ENCODE measurements around the gene AGBL4. TPM values are rescaled to one million over a fixed set of nuclear protein-coding genes. Genes with fewer than 3 reads are reported as not detected.

AGBL4 gene
- total and polyA plus RNA-seq, 2 of the 4 experiments (the other 2 are of a cell fraction): not detected

DNA sequence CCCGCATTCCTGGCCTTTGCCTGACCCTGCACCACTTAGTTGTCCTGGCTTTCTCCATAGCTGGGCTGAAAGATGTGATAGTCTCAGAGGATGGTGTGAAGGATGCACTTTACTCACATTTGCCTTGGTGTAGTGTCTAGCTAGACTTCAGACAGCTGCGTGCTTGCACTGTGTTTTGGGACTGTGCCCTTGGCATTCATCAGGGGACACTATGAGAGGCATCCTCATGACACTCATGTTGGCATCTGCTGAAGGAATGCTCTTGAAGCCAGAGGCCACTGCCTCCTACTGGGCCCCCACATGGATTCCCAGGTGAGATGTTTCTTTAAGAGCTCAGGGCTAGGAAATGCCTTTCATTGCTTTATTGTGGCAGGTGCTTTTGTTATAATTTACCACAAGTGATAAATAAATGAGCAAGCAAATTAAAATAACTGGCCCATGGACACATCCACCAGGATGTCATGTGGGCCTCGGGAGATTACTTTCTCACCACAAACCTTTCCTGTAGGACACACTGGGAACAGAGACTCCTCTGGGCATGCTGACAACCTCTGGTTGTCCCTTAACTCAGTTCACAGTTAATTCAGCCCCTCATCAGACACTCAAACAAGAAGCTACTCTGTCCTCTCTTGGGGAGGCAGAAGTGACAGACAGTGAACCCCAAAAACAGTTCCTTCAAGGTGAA lies 1452.3 kb downstream of the AGBL4 start:
- H2BK5ac ChIP-seq (ENCODE audit: low read depth, low read length, poor library complexity, severe bottlenecking): no peak overlapping the region

More for the DNA sequence above, 1452.3 kb downstream of the AGBL4 start:
- Histone ChIP-seq H2AK5ac (ENCODE audit: low read depth, low read length) (no peak overlapping the region), H3K9me3 (ENCODE audit: control insufficient read depth, insufficient read depth, low read length) (no peaks in the 10 kb centered on the region), H2AFZ (replicated peaks; ENCODE audit: low read length, poor library complexity) (no peak overlapping the region), H3K23ac (ENCODE audit: low read depth, low read length) (no peak overlapping the region), H3K14ac (replicated peaks; ENCODE audit: low read depth, low read length) (no peak overlapping the region), H3K79me1 (ENCODE audit: low read depth in 1 of 2, low read length in 2 of 2) (no peaks in the 10 kb centered on the region), H2AK9ac (replicated peaks; ENCODE audit: low read depth, low read length, poor library complexity) (no peak overlapping the region), H4K8ac (ENCODE audit: low read depth in 2 of 2, low read length in 2 of 2) (no peak overlapping the region), H3K4me3 (ENCODE audit: insufficient read depth, low read depth, low read length) (no peak overlapping the region), H3K4me1 (ENCODE audit: control insufficient read depth, insufficient read depth, low read length) (no peaks in the 10 kb centered on the region), H3K4ac (ENCODE audit: low read depth, low read length) (no peak overlapping the region), H3K27ac (ENCODE audit: insufficient read depth, low read length) (no peak overlapping the region), H2BK15ac (ENCODE audit: low read depth, low read length) (no peak overlapping the region), H3K36me3 (ENCODE audit: control insufficient read depth, insufficient read depth, low read length) (no peaks in the 10 kb centered on the region), H3K18ac (ENCODE audit: low read depth, low read length) (no peak overlapping the region), H4K91ac (ENCODE audit: insufficient read depth, low read depth, low read length) (no peak overlapping the region), H2BK120ac (ENCODE audit: low read depth, low read length) (no peak overlapping the region), H4K5ac (ENCODE audit: low read depth, low read length) (no peak overlapping the region), H3K56ac (ENCODE audit: extremely low read depth, insufficient read depth, low read length) (no peak overlapping the region), H3K9ac (ENCODE audit: low read depth, low read length) (no peak overlapping the region), H4K20me1 (ENCODE audit: insufficient read depth, low read length) (no peaks in the 10 kb centered on the region), H3K4me2 (ENCODE audit: low read depth, low read length) (no peak overlapping the region), H2BK20ac (ENCODE audit: low read depth, low read length) (no peak overlapping the region), H3K27me3 (ENCODE audit: control insufficient read depth, insufficient read depth, low read length) (no peaks in the 10 kb centered on the region), H3K9me1 (ENCODE audit: insufficient read depth, low read length) (no peaks in the 10 kb centered on the region)
- intact Hi-C loops (cut with micrococcal nuclease): loop anchor here (10.0 kb wide), 1 partner anchor 1773 kb away; no protein-coding TSS in a partner anchor
- no TSS peak for BruUV-seq (replicated peaks)
- no CpG with 5 or more reads among the region's 3 CpGs for WGBS, 2 experiments (ENCODE audit: extremely low coverage in 2 of 2, insufficient read length in 1 of 2)
- POLR2A ChIA-PET (ENCODE audit: unreplicated experiment): no interaction called here
- ATAC-seq (ENCODE audit: low read depth): no peak
- in situ Hi-C loops (cut with MboI; ENCODE audit: low sequenced_read_pairs): no loop called here
- no peak for TF ChIP-seq RCOR1 (IDR thresholded peaks at IDR 0.05; ENCODE audit: insufficient replicate concordance, low read length)
- no peak for TF ChIP-seq SMC3 (IDR thresholded peaks at IDR 0.05; ENCODE audit: low read depth, low read length)
- TF ChIP-seq BHLHE40 (IDR thresholded peaks at IDR 0.05; ENCODE audit: low read depth, low read length): no peak
- TF ChIP-seq MXI1 (IDR thresholded peaks at IDR 0.05; ENCODE audit: borderline replicate concordance, low read depth, low read length): no peak
- no peak for TF ChIP-seq POLR2A (IDR thresholded peaks at IDR 0.05; ENCODE audit: low read depth, low read length)
- TF ChIP-seq RAD21 (IDR thresholded peaks at IDR 0.05; ENCODE audit: low read length): no peak
- no peak for TF ChIP-seq CEBPB (IDR thresholded peaks at IDR 0.05; ENCODE audit: low read depth, low read length)
- no peak for TF ChIP-seq MAFK (IDR thresholded peaks at IDR 0.05; ENCODE audit: low read depth, low read length)
- no peak for TF ChIP-seq RFX5 (IDR thresholded peaks at IDR 0.05; ENCODE audit: low read depth, low read length)
- TF ChIP-seq, protein P1, sequence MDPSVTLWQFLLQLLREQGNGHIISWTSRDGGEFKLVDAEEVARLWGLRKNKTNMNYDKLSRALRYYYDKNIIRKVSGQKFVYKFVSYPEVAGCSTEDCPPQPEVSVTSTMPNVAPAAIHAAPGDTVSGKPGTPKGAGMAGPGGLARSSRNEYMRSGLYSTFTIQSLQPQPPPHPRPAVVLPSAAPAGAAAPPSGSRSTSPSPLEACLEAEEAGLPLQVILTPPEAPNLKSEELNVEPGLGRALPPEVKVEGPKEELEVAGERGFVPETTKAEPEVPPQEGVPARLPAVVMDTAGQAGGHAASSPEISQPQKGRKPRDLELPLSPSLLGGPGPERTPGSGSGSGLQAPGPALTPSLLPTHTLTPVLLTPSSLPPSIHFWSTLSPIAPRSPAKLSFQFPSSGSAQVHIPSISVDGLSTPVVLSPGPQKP (IDR thresholded peaks at IDR 0.05; ENCODE audit: borderline replicate concordance, low read depth, low read length): no peak
- TF ChIP-seq, protein P2, sequence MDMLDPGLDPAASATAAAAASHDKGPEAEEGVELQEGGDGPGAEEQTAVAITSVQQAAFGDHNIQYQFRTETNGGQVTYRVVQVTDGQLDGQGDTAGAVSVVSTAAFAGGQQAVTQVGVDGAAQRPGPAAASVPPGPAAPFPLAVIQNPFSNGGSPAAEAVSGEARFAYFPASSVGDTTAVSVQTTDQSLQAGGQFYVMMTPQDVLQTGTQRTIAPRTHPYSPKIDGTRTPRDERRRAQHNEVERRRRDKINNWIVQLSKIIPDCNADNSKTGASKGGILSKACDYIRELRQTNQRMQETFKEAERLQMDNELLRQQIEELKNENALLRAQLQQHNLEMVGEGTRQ (IDR thresholded peaks at IDR 0.05; ENCODE audit: low read depth, low read length): no peak
- TF ChIP-seq MAZ (IDR thresholded peaks at IDR 0.05; ENCODE audit: borderline replicate concordance, low read depth, low read length): no peak
- no peak for TF ChIP-seq NFE2L2 (IDR thresholded peaks at IDR 0.05; ENCODE audit: low read depth, low read length)
- no peak for TF ChIP-seq FOS (IDR thresholded peaks at IDR 0.05; ENCODE audit: low read depth, low read length)
- TF ChIP-seq, protein P3, sequence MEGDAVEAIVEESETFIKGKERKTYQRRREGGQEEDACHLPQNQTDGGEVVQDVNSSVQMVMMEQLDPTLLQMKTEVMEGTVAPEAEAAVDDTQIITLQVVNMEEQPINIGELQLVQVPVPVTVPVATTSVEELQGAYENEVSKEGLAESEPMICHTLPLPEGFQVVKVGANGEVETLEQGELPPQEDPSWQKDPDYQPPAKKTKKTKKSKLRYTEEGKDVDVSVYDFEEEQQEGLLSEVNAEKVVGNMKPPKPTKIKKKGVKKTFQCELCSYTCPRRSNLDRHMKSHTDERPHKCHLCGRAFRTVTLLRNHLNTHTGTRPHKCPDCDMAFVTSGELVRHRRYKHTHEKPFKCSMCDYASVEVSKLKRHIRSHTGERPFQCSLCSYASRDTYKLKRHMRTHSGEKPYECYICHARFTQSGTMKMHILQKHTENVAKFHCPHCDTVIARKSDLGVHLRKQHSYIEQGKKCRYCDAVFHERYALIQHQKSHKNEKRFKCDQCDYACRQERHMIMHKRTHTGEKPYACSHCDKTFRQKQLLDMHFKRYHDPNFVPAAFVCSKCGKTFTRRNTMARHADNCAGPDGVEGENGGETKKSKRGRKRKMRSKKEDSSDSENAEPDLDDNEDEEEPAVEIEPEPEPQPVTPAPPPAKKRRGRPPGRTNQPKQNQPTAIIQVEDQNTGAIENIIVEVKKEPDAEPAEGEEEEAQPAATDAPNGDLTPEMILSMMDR (conservative IDR thresholded peaks at IDR 0.05; ENCODE audit: low read depth, low read length): no peak
- CTCF ChIA-PET: no interaction called here
- no peak for DNase-seq
- dilution Hi-C loops (cut with HindIII; ENCODE audit: low sequenced_read_pairs, unreplicated experiment): no loop called here
